ENCODE measurements around the gene FAM47E.
"Not testable (repeated sequence)": the region's sequence is repeated elsewhere in the genome, so short reads cannot be mapped to it uniquely, and the experiment has no call there.

Gene FAM47E

GRCh38 chr4:76224171-76224570, 27.4 kb upstream of the FAM47E start:
- FAIRE-seq (no peak), DNase-seq (ENCODE audit: insufficient read length, low spot score) (no peak)

GRCh38 chr4:76226418-76226817, 25.1 kb upstream of the FAM47E start:
- no peak for FAIRE-seq
- DNase-seq (ENCODE audit: insufficient read length, low spot score): no peak

GRCh38 chr4:76232681-76233080, 18.8 kb upstream of the FAM47E start:
- peak; percentile 33 for FAIRE-seq
- DNase-seq (ENCODE audit: insufficient read length, low spot score): no peak

GRCh38 chr4:76233083-76233482, 18.4 kb upstream of the FAM47E start:
- no peak for FAIRE-seq
- no peak for DNase-seq (ENCODE audit: insufficient read length, low spot score)

GRCh38 chr4:76233529-76233928, 18.0 kb upstream of the FAM47E start:
- no peak for FAIRE-seq
- no peak for DNase-seq (ENCODE audit: insufficient read length, low spot score)

- DNase-seq (ENCODE audit: insufficient read length, low spot score): no peak
- FAIRE-seq: no peak
Observed at GRCh38 chr4:76233967-76234678, 17.4 kb upstream of the FAM47E start.

- no peak for FAIRE-seq
Observed at GRCh38 chr4:76234679-76235044, 16.9 kb upstream of the FAM47E start.

GRCh38 chr4:76235407-76235806, 16.1 kb upstream of the FAM47E start:
- no peak for FAIRE-seq
- no peak for DNase-seq (ENCODE audit: insufficient read length, low spot score)

More at GRCh38 chr4:76234679-76235044, 16.9 kb upstream of the FAM47E start:
- DNase-seq (ENCODE audit: insufficient read length, low spot score): no peak

- DNase-seq (ENCODE audit: insufficient read length, low spot score) (no peak), FAIRE-seq (no peak)
Observed at GRCh38 chr4:76235915-76236314, 15.6 kb upstream of the FAM47E start.

- FAIRE-seq (no peak), DNase-seq (ENCODE audit: insufficient read length, low spot score) (no peak)
Observed at GRCh38 chr4:76238236-76238635, 13.3 kb upstream of the FAM47E start.

GRCh38 chr4:76238701-76239100, 12.8 kb upstream of the FAM47E start:
- FAIRE-seq: no peak
- no peak for DNase-seq (ENCODE audit: insufficient read length, low spot score)

GRCh38 chr4:76240236-76240635, 11.3 kb upstream of the FAM47E start:
- DNase-seq (ENCODE audit: insufficient read length, low spot score) (no peak), FAIRE-seq (no peak)

- DNase-seq (ENCODE audit: insufficient read length, low spot score); FAIRE-seq: not testable (repeated sequence)
Observed at GRCh38 chr4:76243877-76244276, 7.6 kb upstream of the FAM47E start.

GRCh38 chr4:76246025-76246424, 5.5 kb upstream of the FAM47E start:
- DNase-seq (ENCODE audit: insufficient read length, low spot score) (no peak), FAIRE-seq (no peak)

- DNase-seq (ENCODE audit: insufficient read length, low spot score) (no peak), FAIRE-seq (no peak)
Observed at GRCh38 chr4:76246852-76247251, 4.7 kb upstream of the FAM47E start.

- no peak for DNase-seq (ENCODE audit: insufficient read length, low spot score)
- FAIRE-seq: no peak
Observed at GRCh38 chr4:76250962-76251361, 559 bp upstream of the FAM47E start.

- no peak for FAIRE-seq
- no peak for DNase-seq (ENCODE audit: insufficient read length, low spot score)
Observed at GRCh38 chr4:76252271-76252653, 741 bp downstream of the FAM47E start.

GRCh38 chr4:76253511-76253910, 2.0 kb downstream of the FAM47E start:
- DNase-seq (ENCODE audit: insufficient read length, low spot score) (no peak), FAIRE-seq (no peak)

- no peak for FAIRE-seq
- no peak for DNase-seq (ENCODE audit: insufficient read length, low spot score)
Observed at GRCh38 chr4:76256032-76256431, 4.5 kb downstream of the FAM47E start.

- DNase-seq (ENCODE audit: insufficient read length, low spot score): no peak
- no peak for FAIRE-seq
Observed at GRCh38 chr4:76256968-76257367, 5.4 kb downstream of the FAM47E start.

GRCh38 chr4:76257824-76258223, 6.3 kb downstream of the FAM47E start:
- DNase-seq (ENCODE audit: insufficient read length, low spot score) (no peak), FAIRE-seq (no peak)

- no peak for DNase-seq (ENCODE audit: insufficient read length, low spot score)
- no peak for FAIRE-seq
Observed at GRCh38 chr4:76260571-76260970, 9.1 kb downstream of the FAM47E start.

GRCh38 chr4:76265631-76266218, 14.2 kb downstream of the FAM47E start:
- FAIRE-seq (no peak), DNase-seq (ENCODE audit: insufficient read length, low spot score) (no peak)
